ENCODE data around the gene ADD3. TPM values are rescaled to one million over a fixed set of nuclear protein-coding genes. Genes with fewer than 3 reads are reported as not detected.

Gene ADD3
- total and polyA plus RNA-seq, 2 of the 13 experiments (the other 11 are each of a cell fraction or from before 2014, with no cell fraction given): 44.7 to 57.5 TPM

GRCh38 chr10:110149259-110149658 is 141.5 kb downstream of the ADD3 start (continued):
- TF ChIP-seq POLR2A (IDR thresholded peaks at IDR 0.05; ENCODE audit: insufficient read depth in 1 of 2, low read depth in 2 of 2, low read length in 2 of 2) (no peak), ZFP36L2 (CRISPR knock-in tag; IDR thresholded peaks at IDR 0.05) (no peak), ZFP37 (CRISPR knock-in tag; IDR thresholded peaks at IDR 0.05; ENCODE audit: borderline replicate concordance) (no peak), SP2 (CRISPR knock-in tag; IDR thresholded peaks at IDR 0.05) (no peak)

- Histone ChIP-seq H2AFZ (ENCODE audit: low read length) (no peak overlapping the region), H3K4me1 (ENCODE audit: insufficient read depth, low read length) (no peaks in the 10 kb centered on the region), H3K27ac (ENCODE audit: extremely low read length, insufficient read depth, low read length) (no peak overlapping the region), H3K79me2 (ENCODE audit: insufficient read depth, low read length) (no peaks in the 10 kb centered on the region), H3K9me3 (ENCODE audit: low read length) (no peaks in the 10 kb centered on the region), H3K4me2 (ENCODE audit: low read depth, low read length) (no peak overlapping the region), H4K20me1 (ENCODE audit: insufficient read depth, low read length) (no peaks in the 10 kb centered on the region), H3K9ac (ENCODE audit: insufficient read depth, low read depth, low read length) (no peak overlapping the region), H3K36me3 (replicated peaks in 1 of 2; ENCODE audit: control insufficient read depth in 1 of 2, insufficient read depth in 2 of 2, low read length in 2 of 2) (no peaks in the 10 kb centered on the region), H3K4me3 (replicated peaks in 1 of 3; ENCODE audit: insufficient read depth in 1 of 3, low read depth in 2 of 3, low read length in 3 of 3) (no peak overlapping the region), H3K27me3 (ENCODE audit: control insufficient read depth in 1 of 2, insufficient read depth in 2 of 2, low read length in 2 of 2) (peaks cover 2 to 45% of the 10 kb centered on the region in 2 experiments; a peak in 3 of 5 replicates)
- ChIA-PET CTCF (ENCODE audit: low intra/inter-chr PET ratio, low total read pairs) (no interaction called here), POLR2A (no interaction called here)
- WGBS (ENCODE audit: low lambda C conversion rate): 39% methylated on average over 2 of the region's 4 CpGs
- TF ChIP-seq ZNF660 (CRISPR knock-in tag; IDR thresholded peaks at IDR 0.05; ENCODE audit: borderline replicate concordance, low read depth): no peak
- TF ChIP-seq IKZF1 (IDR thresholded peaks at IDR 0.05): no peak
- no peak for TF ChIP-seq ZNF879 (CRISPR knock-in tag; IDR thresholded peaks at IDR 0.05)
- no peak for TF ChIP-seq POGK (CRISPR knock-in tag; conservative IDR thresholded peaks at IDR 0.05)
- TF ChIP-seq THAP11 (CRISPR knock-in tag; IDR thresholded peaks at IDR 0.05): no peak
- no peak for TF ChIP-seq HMG20A (CRISPR knock-in tag; IDR thresholded peaks at IDR 0.05; ENCODE audit: borderline replicate concordance)
- no peak for TF ChIP-seq ZNF543 (CRISPR knock-in tag; IDR thresholded peaks at IDR 0.05)
- no peak for TF ChIP-seq SATB2 (CRISPR knock-in tag; IDR thresholded peaks at IDR 0.05)
- no peak for TF ChIP-seq ZNF20 (CRISPR knock-in tag; IDR thresholded peaks at IDR 0.05)
- TF ChIP-seq ZNF383 (CRISPR knock-in tag; IDR thresholded peaks at IDR 0.05; ENCODE audit: borderline replicate concordance): no peak
- DNase-seq (ENCODE audit: low spot score) (no peak), FAIRE-seq (no peak), ATAC-seq (no peak)
- no TSS peak for BruUV-seq (replicated peaks)
- intact Hi-C loops (cut with micrococcal nuclease; ENCODE audit: unreplicated experiment) (no loop called here), in situ Hi-C loops (cut with HindIII; ENCODE audit: extremely low pct_ligation_motif_present, low pct_unique_long_range_greater_than_20kb) (no loop called here)
Observed at GRCh38 chr10:110150046-110150445, 142.3 kb downstream of the ADD3 start.

Data from HepG2 (cell line).